ENCODE results near the gene POC1A.
A peak's percentile ranks its signal among the peaks of the same experiment; 100 is the strongest.

The POC1A gene

DNA sequence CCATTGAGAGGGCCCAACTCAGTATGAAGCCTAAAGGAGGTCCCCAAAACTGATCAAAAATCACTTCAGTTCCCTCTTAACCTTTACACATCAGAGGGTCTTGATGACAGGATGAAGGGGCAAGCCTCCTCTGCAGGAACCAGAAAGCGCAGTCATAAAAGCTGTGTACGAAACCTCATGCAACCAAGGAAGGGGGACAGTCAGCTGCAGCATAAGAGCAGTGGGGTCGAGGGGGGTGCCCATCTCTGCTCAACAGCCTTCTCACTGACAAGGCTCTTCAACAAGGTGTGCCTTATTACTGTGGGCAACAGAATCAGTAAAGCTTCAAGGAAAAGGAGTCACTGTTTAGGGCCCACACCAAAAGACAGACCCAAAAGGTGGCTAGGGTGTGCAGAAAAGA lies 3.9 kb downstream of the POC1A start:
- no peak for DNase-seq

DNA sequence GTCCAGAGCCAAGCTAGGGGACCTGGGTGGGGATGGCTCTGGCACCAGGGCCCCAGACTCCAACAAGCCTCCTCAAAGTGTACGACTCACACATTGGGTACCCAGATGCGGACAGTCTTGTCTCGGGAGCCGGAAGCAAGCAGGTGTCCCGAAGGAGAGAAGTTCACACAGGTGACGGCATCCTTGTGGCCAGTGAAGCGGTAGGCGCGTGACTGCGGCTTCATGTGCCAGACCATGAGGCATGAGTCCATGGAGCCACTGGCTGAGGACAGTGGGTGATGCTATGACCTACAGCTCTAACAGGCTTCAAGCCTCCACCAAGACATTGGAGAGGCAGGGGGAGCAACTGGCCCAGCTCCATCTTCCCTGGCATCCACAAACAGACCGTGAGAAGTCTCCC lies 4.5 kb downstream of the POC1A start:
- DNase-seq, result no peak

- DNase-seq, result no peak
Measured at GRCh38 chr3:52149021-52149420, 5.2 kb downstream of the POC1A start.

DNA sequence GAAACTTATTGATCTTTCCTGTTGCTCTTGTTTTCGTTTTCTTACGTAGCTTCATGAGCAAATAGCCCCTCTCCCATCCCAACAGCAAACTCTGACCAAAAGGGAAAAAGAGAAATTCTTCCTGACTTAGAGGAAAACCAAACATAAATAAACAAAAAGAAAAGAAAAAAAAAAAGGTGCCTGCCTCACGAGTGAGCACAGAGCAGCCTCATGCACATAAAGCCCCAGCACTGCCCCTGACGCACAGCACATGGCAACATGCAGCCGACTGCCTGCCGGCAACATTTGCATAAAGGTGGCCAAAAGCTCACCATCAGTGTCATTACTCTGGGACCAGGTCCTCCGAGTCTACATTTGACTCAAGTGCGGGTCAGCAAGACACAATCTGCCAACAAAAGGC lies 6.4 kb downstream of the POC1A start:
- DNase-seq, result no peak

DNA sequence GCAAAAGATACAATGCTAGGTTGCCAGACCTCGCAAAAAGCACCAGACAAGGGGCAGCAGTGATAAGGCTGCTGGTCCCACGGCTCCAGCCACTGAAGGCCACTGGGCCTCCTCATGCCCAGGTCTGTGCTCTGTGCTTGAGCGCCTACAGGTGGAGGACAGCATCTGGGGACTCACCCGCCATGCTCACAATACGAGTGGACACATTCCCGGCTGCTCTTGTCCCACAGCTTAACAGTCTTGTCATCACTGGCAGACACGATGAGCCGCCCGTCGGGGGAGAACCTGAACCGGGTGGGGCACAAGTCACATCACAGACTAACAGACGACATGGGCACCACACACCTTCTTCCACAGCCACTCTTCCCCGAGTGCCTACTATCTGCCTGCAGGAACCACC lies 7.4 kb downstream of the POC1A start:
- DNase-seq, result no peak

DNA sequence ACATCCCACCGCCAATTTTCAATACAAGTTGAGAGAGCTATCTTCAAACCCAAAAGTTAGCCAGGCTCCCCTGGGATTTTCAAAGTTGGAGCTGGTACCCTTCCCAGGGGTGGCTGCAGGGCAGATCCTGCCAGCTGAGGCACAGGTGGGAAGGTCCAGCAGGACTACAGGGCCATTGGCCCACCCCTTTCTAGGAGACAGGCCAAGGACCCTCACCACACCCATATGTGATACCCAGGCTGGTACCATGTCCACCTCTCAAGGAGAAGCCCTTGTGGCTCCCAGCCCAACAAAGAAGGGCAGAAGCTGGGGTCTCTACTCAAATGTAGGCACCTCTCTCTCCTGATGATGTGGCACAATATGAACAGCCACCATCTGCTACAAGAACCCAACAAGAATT lies 8.0 kb downstream of the POC1A start:
- DNase-seq, result no peak

GRCh38 chr3:52145736-52146110 lies 8.5 kb downstream of the POC1A start:
- DNase-seq, result no peak

- no peak for DNase-seq
Measured at GRCh38 chr3:52144796-52145735, 9.2 kb downstream of the POC1A start.

DNA sequence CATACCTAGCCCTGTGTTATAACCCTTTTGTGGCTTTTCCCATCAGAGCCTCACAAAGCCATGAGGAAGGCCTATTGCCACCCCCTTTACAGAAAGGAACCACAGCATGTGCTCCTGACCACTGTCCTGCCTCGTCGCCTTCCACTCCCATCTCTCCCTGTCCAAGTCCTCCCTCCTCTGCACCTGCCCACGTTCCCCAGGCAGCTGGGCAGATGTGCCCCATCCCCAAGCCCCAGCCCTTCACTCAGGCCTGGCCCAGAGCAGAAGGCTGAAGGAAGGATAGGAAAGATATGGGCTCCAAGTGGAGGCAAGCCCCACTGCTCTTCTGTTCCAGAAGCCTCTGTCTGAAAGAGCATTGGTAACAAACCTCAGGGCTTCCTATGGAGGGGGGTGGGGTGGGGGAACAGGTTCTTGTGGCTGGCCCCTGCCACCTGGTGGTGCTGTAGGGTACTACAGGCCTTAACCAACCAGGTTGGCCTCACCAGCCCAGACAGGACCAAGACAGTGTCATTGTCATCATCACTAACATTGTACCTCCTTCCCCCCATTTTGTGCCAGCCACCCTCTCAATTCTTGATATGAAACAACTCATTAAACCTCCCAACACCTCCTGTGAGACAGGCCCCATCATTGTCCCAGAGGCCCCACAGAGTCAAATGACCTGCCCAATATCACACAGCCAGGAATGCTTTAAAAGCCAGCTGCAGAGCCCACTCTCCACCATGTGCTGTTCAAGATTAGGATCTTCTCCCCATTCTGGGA lies 10.0 kb downstream of the POC1A start:
- peak; percentile 1 for DNase-seq

DNA sequence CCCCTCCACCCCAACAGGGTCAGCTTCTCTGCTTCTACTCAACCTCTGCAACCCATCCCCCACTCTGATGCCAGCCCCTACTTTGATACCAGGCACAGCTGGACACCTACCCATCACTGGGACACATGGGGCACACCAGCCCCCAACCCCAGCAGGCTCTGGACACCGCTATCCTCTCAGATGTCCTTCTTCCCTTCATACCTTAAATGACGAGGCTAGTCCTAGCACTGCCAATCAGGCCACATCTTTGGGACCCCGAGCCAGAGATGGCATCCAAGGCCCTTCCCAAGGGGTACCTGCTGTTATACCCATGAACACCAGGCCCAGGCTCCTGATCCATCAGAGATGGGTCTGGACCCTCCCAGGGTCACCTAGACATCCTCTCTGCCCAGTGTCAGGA lies 10.6 kb downstream of the POC1A start:
- DNase-seq, result no peak

- no peak for DNase-seq
Measured at GRCh38 chr3:52143156-52143555, 11.1 kb downstream of the POC1A start.

DNA sequence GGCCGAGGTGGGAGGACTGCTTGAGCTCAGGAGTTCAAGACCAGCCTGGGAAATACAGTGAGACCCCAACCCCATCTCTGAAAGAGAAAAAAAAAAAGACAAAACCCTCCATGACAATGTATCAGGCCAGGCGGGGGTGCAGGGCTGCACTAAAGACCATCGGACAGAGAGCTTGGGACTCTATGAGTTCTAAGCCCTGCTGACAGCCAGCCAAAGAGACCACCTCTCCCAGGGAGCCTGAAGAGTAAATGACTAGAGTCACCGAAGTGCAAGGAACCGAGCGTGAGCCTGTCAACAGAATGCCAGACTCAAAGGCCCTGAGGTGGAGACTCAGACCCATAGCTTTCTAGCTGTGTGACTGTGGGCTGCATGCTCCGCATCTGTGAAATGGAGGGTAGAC lies 12.5 kb downstream of the POC1A start:
- DNase-seq, result no peak

DNA sequence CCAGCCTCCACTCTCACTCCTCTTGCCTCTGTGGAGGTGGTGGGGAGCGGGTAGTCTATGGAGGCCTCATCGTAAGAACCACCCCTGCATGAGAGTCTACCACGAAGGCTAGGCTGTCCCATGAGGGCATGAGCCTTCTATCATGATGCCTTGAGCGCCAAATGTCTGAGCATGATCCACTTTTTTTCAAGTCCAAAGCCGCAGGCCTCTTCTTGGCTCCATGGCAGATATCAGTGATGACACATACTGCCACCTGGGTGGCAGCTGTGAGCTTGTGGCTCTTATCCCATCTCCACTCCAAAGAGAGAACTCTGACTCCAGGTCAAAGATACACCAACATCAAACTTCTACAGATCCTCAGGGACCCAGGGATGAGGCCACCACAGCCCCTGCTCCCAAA lies 13.5 kb downstream of the POC1A start:
- no peak for DNase-seq

DNA sequence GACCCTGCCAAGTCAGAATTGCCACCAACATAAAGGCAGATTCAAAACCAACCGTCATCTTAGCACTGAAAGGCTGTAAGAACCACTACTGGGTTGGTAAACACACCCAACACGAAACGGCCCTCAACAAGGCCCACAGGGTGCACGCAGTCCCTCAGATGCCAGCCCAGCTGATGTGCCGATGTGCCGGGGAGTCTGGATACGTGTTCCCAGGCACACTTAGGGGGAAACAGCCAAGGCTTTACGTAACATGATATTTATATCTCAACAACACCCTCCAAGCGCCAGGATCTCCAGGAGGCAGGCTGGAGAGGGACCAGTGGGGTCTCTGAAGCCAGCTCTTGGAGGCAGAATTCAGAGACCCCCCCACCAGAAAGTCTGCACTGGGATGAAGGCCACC lies 14.2 kb downstream of the POC1A start:
- DNase-seq, result no peak

- no peak for DNase-seq
Measured at GRCh38 chr3:52137311-52137710, 16.9 kb downstream of the POC1A start.

GRCh38 chr3:52136513-52136912 lies 17.7 kb downstream of the POC1A start:
- DNase-seq, result no peak

DNA sequence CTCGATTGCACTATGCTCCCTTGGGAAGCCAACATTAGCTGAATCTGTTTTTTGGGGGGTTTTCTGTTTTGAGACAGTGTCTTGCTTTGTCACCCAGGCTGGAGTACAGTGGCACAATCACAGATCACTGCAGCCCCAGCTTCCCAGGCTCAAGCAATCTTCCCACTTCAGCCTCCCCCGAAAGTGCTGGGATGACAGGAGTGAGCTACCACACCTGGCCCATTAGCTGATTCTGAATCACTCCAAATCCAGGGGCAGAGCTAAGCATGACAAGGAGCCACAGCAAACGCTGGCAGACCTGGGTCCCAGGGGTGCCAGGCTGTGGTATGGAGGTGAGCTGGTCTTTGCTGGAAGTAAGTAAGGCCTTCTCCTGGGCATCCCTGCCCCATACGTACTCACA lies 18.9 kb downstream of the POC1A start:
- DNase-seq, result no peak

DNA sequence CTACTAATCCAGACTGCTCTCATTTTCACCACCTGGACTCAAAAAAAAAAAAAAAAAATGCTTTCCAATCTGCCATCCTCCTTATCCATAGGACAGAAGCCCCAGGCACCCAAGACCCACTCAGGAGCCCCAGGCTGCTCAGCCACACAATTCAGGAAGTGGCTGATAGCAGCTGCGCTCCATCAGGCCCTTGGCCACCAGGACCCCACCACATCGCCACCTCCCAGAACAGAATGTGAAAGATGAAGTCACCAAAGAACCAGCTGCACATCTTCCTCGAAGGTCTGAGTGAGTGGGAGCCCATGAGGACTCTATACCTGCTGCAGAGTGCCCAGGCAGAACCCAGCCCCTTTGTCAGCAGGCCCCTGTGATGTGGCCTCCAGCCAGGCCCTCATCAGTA lies 19.5 kb downstream of the POC1A start:
- no peak for DNase-seq

GRCh38 chr3:52132930-52133329 lies 21.3 kb downstream of the POC1A start:
- DNase-seq, result no peak

DNA sequence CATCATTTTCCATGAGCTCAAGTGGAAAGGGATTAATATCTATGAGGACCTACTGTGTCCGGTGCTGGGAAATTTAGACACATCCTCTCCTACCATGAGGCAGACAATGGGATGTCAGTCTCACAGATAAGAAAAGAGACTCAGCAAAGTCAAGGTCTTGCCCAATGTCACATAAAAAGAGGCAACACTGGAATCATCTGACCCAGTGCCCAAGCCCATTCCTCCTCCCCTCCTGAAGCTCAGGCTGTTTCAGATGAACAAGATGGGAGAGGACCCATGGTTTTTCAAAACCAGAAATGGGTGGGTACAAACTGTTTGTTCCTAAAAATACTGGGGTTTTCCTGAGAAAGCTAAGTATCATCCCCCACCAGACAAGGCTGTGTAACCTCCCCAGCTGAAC lies 22.2 kb downstream of the POC1A start:
- no peak for DNase-seq

- no peak for DNase-seq
Measured at GRCh38 chr3:52130966-52131622, 23.1 kb downstream of the POC1A start.

DNA sequence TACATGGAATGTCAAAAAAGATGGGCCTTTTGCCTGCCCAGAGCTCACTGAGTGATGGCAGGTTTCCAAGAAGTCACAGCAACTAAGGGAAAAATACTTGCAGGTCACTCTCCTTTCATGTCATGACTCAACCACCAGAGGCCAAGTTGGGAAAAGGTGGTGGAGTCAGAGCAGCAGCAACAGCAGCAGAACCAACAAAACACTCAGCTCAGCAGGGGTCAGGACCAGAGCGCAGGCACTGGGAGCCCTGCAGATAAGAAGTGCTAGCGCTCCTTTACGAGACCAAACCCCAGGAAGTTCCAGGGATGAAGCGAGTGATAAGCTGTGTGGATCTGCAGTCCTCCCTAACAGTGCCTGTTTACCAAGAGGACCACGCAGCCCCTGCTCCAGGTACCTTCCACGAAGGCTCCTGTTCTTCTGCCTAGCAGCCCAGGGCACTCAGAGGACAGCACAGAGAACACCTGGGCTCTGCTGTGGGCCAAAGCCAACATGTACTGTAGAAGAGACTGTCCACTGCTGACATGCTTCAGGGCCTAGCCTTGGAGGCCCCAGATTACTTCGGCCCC lies 26.0 kb downstream of the POC1A start:
- DNase-seq, result peak; percentile 3

GRCh38 chr3:52126500-52126899 lies 27.7 kb downstream of the POC1A start:
- DNase-seq, result no peak

Data from GF-D8 (cell line).